NCI-H460 (cell line): ENCODE measurements around the gene UBASH3B. TPM values are rescaled to one million over a fixed set of nuclear protein-coding genes. Genes with fewer than 3 reads are reported as not detected.

Experiments used
- DNase-seq: peaks from one replicate; pipeline ENCODE4 v3.0.0-alpha.2; 2016; ENCODE audit warnings: low read depth; ENCODE audit errors: extremely low read depth
- total RNA-seq: library from RNA; depleted of rRNA; stranded (reverse); fragments of >200 nt; shearing (Covaris generic); gene quantifications from 2 replicates; pipeline ENCODE4 v1.2.3, GENCODE V29; 2014

Gene UBASH3B
- total RNA-seq, 1 experiment from 2014 or later = 10.1 TPM

DNA sequence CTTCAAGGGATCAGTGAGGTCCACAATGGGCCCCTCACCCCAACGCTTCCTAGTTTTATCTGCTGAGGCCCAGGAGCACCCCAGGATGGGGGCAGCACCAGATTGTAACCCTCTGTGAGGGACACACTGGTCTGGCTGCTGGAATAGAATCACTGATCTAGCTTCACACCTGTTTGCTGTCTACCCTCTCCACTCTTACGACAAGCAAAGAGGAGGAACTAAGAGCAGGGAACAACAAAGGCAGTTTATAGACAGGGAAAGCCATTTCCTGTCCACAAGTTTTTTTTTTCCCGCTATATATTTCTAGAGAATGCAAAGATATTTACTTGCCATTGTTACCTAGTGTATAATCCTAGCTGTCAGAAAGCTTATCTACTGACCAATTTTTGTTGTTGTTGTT, 121.8 kb downstream of the UBASH3B start:
- DNase-seq = no peak

DNA sequence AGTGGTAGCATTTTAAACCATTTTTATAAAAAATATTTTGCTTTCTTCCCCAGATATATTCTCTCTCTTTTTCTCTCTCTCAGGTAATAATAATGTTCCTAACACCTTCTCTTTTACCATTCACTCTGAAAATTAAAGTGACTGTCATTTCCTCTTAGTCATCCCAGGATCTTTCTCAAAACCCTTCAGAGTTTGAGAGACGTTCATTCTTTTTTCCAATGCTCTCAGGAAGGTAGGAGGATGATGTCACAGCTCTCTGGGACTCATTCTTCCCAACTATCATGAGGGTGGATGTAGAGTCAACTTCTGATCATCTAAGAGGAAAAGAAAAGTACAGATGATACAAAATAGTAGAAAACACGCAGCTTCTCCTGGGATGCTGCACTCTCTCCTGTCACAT, 122.6 kb downstream of the UBASH3B start:
- DNase-seq = no peak

- DNase-seq = no peak
Observed at GRCh38 chr11:122779047-122779629, 123.6 kb downstream of the UBASH3B start.

DNA sequence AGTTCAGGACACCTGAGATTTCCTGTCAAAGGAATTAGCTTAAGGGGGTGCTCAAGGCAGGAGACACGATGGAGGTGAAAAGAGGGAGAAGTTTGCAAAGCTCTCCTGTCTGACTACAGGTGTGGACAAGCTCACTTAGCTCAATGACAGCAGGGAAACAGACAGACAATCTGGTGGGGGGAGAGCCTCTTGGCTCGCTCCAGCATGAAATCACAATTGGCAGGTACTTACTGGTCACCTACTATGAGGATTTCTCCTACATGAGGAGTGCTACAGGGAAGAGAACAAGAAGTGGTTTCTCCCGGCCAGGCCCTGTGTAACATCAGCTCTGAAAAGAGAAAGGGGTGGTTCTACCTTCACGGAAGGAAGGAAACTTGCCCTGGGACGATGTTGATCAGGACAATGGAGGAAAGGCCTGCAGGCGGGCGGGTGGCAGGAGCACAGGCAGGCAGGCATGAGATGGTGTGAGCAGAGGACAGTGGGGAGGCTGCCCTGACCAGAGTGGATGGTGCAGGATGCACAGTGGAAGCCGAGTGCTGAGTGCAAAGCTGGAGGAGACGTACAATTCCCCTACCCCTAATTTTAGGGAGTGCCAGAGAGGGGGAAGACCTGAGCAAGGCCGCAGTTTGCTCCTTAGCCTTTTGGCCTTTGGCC, 124.9 kb downstream of the UBASH3B start:
- no peak for DNase-seq

- DNase-seq = peak; percentile 73
Observed at GRCh38 chr11:122781378-122782195, 126.1 kb downstream of the UBASH3B start.

DNA sequence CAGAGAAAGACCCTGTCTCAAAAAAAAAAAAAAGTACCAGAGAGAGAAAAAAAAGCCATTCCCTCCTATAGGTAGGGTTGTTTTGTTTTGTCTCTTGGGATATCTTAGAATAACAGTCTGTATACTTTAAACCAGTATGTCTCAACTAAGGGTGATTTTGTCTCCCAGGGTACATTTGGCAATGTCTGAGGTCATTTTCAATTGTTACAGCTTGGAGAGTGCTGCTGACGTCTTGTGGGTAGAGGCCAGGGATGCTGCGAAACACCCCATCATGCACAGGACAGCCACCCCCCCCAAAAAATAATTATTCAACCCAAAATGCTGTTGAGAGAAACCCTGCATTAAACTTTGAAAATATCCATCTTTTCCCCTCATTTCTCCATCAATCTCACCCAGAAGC, 126.7 kb downstream of the UBASH3B start:
- no peak for DNase-seq

DNA sequence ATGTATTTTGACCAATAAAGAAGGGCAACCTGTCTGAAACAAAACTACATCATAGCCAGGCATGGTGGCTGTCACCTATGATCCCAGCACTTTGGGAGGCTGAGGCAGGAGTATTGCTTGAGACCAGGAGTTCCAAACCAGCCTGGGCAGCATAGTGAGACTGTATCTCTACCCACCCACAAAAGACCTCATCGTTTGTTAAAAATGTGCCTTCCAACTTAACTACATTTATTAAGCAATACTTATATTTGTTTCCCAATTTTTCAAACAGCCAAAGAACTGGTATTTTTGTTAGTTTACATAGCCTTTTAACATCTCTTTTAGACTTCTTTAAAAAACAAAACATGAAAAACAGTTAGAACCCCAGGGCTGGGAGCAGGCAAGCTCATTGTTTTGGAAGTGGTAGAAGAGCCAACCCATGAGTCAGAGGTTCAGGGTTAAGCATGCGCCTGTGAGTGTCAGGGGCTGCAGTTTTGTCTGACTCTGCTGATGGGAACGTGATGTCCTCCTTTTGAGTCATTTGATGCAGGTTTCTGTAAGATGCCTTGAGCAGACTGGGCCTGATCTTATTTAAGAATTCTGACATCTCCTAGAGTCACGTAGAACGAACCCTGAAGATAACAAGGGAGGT, 128.9 kb downstream of the UBASH3B start:
- no peak for DNase-seq

DNA sequence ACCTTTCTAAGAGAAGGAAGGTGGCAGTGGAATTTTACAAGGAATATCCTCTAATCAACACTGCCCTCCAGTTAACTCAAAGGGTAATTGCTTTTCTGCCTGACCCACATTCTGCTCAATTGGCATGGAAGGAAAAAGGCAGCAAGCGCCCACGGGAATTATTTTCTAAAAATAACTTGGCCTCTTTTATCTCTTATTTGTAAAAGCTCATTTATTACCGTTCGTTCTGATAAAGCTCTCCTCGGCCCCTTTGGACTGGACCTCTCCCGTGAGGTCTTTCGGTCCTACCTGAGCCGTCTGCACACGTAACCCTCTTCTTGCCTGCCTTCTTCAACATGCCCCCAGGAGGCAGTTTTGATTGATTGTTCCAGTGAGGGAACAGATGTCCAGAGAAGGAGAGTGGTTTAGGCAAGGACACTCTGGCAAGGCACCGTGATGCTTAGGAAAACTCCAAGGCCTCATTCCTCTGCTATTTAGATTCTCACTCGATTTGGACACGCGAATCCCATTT, 129.6 kb downstream of the UBASH3B start:
- DNase-seq = no peak

GRCh38 chr11:122786896-122787295, 131.4 kb downstream of the UBASH3B start:
- DNase-seq = no peak

DNA sequence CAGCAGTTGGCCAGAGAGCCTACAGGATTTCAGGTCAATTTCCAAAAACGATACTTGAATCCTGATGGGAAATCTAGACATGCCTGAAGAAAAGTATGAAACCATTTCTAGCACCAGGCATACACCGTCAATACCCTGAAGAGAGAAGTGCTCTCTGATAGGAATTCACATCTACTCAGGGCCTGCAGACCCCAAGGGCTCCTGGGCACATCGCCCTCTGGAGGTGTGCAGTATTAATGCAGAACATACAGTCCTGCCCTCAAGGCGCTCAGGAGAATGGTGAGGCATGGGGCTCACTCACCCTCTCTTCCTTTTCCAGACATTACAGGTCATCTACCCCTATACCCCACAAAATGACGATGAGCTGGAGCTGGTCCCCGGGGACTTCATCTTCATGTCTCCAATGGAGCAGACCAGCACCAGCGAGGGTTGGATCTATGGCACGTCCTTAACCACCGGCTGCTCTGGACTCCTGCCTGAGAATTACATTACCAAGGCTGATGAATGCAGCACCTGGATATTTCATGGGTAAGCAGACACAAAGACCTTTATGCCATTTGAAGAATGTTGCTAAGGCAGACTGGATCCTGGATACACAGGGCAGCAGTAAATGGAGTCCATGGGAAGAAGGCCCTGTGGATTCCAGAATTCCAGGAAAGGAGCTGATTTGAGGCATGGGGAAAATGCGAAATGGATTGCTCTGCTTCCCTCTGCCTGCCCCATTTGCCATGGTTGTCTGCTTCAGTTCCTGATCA, 133.4 kb downstream of the UBASH3B start:
- DNase-seq = no peak

DNA sequence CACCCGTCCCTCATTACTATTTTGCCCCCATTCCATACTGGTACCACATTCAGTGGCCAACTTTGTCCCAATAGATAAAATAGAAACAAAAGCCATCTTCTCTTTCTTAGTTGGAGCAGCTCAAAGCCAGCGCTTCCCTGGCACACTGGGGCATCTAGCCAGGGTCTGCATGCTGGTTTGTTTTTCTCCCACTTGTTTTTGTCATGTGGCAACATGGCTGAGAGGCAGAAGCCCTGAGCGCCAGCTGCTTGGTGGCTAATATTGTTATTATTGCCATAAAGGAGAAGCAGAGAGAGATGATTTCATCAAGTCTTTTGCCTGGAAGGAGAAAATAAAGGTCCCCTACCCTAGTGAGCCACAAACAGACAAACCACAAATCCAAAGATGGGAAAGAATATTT, 134.4 kb downstream of the UBASH3B start:
- DNase-seq = no peak

GRCh38 chr11:122791411-122791810, 135.9 kb downstream of the UBASH3B start:
- no peak for DNase-seq

DNA sequence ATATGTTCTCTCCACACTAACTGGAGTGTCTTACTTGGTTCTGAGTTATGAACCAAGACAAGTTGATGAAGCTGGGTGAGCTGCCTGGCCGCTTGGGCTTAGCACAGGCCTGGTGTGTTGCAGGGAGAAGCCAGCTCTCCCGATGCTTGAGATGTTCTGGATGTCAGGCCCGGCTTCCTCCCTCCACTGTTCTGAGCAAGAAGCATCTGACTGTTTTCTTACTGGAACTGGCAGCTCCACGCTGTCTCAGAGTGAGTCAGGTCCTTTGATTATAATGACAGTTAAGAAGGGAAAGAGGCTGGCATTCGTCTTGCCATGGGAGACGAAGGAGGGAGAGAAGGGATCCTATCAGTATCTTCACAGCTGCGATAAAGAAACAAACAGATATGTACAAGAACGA, 136.3 kb downstream of the UBASH3B start:
- no peak for DNase-seq

GRCh38 chr11:122793515-122793914, 138.0 kb downstream of the UBASH3B start:
- no peak for DNase-seq

GRCh38 chr11:122795307-122795706, 139.8 kb downstream of the UBASH3B start:
- no peak for DNase-seq

DNA sequence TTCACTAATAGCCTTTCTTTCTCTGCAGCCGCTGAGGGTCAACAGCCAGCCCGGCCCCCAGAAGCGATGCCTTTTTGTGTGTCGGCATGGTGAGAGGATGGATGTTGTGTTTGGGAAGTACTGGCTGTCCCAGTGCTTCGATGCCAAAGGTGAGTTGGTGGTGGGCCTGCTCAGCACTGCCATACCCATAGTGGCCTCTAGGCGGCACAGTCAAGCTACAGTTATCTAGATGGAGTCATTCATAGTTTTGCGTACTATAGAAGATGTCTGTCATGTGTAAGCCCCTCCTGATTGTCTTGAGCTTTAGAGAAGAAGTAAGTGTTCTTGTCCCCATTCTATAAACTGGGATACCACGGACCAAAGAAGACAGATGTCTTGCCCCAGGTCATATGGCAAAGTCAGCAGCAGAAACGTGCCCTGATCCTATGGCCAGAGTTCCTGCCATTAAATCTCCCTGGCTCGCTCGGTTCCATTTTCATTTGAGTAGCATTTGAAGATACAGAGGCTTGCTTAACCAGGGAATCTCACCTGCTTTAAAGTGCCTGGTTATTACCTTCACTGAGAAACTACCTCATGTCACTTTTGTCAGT, 140.7 kb downstream of the UBASH3B start:
- DNase-seq = peak; percentile 12

- no peak for DNase-seq
Observed at GRCh38 chr11:122797651-122798050, 142.1 kb downstream of the UBASH3B start.

DNA sequence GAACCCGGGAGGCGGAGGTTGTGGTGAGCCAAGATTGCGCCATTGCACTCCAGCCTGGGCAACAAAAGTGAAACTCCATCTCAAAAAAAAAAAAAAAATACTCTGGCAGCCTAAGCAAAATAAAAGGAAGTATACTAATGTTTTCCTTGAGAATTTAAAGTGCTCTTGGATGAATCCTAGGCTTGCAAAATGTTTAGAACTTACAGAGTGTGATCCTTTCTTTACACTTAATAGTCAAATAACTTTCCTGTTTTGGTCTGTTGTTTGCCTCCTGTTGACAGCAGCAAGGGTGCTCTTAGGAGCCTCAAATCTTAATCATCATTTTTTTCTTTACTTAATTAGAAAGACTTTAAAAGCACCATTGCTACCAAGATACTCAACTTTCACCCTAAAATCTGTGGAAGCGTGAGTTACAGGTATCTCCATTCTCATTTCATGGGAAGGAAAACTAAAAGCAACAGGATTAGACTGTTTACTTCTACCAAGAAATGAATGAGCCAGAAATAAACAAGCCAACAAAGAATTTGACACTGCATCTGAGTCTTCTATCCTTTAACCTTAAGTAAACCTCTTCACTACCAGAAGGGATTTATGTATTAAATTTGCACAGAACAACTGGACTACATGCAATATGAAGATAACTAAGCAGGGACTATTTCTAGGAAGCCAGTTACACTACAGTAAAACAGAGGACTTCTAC, 144.0 kb downstream of the UBASH3B start:
- DNase-seq = no peak

- no peak for DNase-seq
Observed at GRCh38 chr11:122802876-122803275, 147.4 kb downstream of the UBASH3B start.
